Mammary epithelial cell (primary cell): Measurements from ENCODE around the gene RAI2.

Experiments used
- EZH2 ChIP-seq: IDR thresholded peaks from 2 replicates; pipeline ENCODE4 v1.6.1; 2012; ENCODE audit warnings: low read length, inconsistent platforms, borderline replicate concordance
- TF ChIP-seq, protein P1 (sequence below), 2 donors: IDR thresholded peaks in 1 of 2; conservative IDR thresholded peaks in 1 of 2; 2 replicates each; pipeline ENCODE4 v1.5.1; 2011 to 2012; ENCODE audit warnings: inconsistent platforms in 2 of 2, low read length in 2 of 2, mild to moderate bottlenecking in 2 of 2, control low read depth in 1 of 2, low read depth in 1 of 2; ENCODE audit not compliant: insufficient read depth in 1 of 2; ENCODE audit errors: extremely low read depth in 1 of 2

DNA sequence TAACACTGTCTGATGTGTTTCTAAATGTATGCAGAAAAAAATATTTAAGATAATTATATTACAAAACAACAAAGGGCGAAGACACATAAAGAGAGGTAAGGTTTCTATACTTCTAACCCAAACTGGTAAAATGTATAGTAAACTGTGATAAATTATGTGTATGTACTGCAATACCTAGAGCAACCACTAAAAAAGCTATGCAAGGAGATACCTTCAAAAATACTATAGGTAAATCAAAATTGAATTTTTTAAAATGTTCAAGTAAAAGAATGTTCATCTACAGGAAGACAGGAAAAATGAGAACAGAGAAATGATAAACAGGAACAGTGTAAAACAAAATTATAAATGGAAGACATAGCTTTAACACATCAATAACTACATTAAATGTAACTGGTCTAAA, 27.3 kb upstream of the RAI2 start:
- TF ChIP-seq, protein P1, sequence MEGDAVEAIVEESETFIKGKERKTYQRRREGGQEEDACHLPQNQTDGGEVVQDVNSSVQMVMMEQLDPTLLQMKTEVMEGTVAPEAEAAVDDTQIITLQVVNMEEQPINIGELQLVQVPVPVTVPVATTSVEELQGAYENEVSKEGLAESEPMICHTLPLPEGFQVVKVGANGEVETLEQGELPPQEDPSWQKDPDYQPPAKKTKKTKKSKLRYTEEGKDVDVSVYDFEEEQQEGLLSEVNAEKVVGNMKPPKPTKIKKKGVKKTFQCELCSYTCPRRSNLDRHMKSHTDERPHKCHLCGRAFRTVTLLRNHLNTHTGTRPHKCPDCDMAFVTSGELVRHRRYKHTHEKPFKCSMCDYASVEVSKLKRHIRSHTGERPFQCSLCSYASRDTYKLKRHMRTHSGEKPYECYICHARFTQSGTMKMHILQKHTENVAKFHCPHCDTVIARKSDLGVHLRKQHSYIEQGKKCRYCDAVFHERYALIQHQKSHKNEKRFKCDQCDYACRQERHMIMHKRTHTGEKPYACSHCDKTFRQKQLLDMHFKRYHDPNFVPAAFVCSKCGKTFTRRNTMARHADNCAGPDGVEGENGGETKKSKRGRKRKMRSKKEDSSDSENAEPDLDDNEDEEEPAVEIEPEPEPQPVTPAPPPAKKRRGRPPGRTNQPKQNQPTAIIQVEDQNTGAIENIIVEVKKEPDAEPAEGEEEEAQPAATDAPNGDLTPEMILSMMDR (conservative IDR thresholded peaks at IDR 0.05 in 1 of 2, IDR thresholded peaks at IDR 0.05 in 1 of 2; ENCODE audit: extremely low read depth in 1 of 2, insufficient read depth in 1 of 2, low read depth in 1 of 2, low read length in 2 of 2) = peak in 1 of 2 donors; percentile 12
- TF ChIP-seq EZH2 = no peak
